ENCODE measurements around the gene TNFRSF21. TPM values are rescaled to one million over a fixed set of nuclear protein-coding genes. Genes with fewer than 3 reads are reported as not detected.
"Not testable (repeated sequence)": the region's sequence is repeated elsewhere in the genome, so short reads cannot be mapped to it uniquely, and the experiment has no call there.

TNFRSF21 gene, protein sequence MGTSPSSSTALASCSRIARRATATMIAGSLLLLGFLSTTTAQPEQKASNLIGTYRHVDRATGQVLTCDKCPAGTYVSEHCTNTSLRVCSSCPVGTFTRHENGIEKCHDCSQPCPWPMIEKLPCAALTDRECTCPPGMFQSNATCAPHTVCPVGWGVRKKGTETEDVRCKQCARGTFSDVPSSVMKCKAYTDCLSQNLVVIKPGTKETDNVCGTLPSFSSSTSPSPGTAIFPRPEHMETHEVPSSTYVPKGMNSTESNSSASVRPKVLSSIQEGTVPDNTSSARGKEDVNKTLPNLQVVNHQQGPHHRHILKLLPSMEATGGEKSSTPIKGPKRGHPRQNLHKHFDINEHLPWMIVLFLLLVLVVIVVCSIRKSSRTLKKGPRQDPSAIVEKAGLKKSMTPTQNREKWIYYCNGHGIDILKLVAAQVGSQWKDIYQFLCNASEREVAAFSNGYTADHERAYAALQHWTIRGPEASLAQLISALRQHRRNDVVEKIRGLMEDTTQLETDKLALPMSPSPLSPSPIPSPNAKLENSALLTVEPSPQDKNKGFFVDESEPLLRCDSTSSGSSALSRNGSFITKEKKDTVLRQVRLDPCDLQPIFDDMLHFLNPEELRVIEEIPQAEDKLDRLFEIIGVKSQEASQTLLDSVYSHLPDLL
- 13.7 TPM for polyA plus RNA-seq (ENCODE audit: insufficient read length)

DNA sequence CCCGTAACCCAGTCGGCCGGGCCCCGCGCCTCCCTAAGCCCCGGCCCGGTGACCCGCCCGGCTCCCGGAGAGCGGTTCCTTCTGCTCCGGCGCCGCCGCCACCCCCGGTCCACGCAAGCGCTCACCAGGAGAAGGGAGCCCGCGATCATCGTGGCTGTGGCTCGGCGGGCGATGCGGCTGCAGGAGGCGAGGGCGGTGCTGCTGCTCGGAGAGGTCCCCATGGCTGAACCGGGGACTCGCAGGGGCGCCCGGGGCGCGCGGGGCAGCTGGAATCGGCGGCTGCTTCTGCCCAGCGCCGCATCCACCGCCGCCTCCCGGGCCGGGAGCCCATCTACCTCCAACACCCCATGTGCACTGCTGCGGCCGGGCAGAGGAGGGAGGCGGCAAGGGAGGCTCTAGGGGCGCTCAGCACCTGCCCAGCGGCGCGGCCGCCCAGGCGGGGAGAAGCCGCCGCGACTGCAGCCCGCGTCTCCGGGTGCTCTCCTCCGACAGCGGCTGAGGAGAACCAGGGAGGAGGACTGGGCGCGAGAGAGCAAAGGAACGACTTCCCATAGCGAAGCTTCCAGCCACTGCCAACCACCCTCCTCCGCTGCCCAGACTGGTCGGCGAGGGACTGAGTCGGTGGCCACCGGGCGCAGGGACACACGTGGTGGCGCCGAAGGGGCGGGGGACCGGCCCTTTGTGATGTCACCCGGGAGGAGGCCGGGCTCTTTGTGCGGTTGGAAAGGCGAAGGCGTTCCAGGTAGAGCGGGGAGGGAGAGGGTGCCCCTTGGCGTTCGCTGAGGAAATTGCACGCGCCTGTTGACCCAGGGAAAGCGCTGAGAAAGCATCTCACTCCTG lies at the start of gene TNFRSF21:
TNFRSF21 (minus strand) TSS at position 615 of the 840 bp plus-strand sequence; CDS start at position 221, 394 bp downstream.
- peak; percentile 76 for DNase-seq (ENCODE audit: low read depth)

DNA sequence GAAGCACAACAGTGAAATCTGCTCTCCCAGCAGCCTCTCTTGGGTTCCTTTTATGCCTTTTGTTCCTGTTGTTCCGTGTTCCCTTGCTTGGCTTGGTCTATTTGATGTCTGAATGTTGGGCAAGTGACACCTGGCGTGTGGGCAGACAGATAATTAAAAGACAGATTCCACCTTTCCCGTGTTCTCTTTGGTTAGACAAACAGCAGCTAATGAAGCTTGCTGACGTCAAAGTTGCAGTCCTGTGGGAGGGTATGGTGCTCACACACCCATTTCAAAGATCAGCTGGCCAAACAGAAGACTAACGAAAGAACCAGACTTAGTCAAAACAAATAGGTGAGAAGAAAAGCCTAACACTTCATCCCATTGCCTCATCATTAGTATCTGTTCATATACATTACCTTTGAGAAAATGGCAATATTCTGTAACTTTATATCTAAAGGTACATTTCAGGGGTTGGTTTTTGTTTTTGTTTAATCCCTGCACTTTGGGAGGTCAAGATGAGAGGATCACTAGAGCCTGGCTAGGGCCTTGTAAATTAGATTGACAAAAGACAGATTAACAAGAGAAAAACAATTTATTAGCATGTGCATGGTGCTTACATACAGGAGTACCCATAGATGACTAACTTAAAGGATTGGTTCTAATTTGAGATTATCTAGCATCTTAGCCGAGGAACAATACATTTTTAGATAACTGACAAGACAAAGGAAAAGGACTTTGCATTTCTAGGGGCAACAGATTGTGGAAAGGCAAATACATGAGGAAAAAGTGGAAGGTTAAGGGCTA lies 48.9 kb upstream of the TNFRSF21 start:
- no peak for DNase-seq (ENCODE audit: low read depth)

DNA sequence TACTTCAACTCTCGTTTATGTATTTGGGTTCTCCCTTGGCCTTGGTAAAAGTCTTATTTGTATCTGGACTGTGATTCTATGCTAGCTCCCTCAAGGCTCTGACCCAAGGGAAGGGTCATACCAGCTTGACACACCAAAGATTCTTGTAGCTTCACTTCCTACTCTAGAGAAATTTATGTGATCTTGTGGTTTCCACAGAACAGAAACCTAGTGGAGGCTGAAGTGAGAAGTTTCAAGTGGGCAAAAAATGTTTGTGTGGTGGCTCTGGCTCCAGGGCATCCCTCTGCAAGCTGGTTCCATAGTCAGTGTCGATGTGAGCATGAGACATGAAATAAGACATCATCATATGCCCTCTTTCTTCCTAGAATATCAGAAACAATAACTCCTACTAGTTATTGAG lies 48.1 kb upstream of the TNFRSF21 start:
- no peak for DNase-seq (ENCODE audit: low read depth)

DNA sequence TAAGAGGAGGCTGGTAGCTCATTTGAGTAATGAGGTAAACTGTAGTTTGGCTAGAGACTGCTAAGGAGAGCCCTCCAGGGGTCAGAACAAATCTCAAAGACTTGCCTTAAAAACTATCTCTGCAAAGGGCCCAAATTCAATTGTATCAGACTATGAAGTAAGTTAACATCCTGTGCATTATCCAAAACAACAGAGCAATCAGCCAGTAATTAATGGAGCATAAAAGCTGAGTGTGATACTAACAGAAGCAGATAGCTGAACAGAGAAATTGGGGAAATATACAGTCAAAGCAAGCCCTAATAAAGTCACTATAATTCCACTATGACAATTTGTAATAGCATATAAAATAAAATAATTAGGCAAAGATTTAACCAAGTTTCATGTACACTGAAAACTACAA lies 45.8 kb upstream of the TNFRSF21 start:
- no peak for DNase-seq (ENCODE audit: low read depth)

DNA sequence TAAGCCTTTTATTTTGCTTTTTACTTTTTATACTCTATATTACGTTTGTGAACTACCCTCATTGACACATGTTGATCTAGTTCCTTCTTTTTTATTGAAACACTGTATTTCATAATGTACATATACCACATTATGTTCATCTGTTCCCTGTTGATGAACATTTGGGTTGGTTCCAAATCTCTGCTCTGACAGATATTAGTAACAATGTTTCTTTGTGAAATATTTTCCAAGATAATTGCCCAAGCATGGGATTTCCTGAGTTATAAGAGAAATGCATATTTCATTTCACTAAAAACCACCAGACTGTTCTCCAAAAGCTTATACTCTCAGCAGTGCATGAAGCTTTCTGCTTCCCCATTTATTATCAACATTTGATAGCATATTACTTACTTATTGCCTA lies 44.2 kb upstream of the TNFRSF21 start:
- DNase-seq (ENCODE audit: low read depth), result no peak

DNA sequence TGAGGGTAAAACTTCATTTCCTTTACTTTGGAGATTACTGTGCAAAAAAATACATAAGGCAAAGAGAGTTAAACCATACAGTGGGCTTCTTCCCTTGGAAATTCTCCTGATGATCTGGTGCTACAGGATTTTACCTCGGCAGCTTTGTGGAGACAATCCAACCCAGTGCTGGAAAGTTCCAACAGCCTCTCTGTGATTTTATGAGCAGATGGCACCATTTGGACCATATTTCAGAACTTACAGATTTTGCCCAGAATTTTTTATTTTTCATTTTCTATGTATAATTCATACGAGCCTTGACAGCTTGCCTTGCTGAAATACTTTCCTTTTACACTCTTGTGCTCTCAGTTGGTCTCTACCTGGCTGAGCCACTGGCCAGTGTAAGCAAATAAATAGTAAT lies 43.3 kb upstream of the TNFRSF21 start:
- DNase-seq (ENCODE audit: low read depth), result no peak

DNA sequence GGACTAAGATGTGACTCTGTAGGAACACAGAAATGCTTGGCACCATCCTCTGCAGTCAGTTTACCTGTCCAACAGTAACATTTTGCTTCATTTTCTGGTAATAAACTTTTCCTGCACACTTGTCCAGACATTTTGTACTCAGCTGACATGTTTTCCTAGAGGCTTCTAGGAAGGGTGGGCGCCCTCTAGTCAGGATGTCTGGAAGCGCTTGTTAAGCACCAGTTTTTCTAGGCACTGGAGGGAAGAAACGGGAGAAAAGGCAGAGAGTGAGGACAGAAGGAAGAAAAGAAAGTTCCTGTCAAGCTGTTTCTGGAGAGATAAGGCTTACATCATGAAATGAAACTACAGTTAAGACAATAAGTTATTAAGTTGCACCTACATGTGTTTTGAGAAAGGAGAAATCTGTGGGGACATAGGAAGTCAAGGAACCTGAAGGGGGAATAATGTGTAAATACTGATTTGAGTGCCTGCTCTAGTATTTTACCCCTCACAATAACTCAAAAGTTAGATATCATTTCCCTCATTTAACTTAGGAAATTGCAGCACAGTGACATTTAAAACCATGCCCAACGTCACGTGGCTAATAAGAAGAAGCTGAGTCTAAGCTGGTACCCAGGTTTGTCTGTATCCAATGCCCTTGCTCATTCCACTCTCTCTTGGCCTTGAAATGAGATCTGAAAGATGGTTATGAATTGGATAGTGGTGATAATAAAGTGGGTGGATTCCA lies 42.7 kb upstream of the TNFRSF21 start:
- no peak for DNase-seq (ENCODE audit: low read depth)

DNA sequence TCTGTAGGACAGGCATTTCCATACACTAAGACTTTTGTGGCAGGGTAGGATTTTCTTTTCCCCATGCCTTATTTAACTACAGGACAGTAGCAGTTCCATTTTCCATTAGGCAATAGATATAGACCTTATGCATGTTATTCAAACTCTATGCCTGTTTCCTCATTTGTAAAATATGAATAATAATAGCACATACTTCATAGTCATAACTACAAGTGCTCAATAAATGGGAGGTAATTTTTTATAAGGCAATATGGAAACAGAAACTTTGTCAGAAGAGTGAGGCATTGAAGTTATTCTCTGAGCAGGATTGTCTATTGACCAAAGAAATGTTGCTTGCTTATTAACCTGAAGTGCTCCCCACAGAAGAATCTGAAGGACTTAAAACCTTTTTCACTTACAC lies 41.9 kb upstream of the TNFRSF21 start:
- DNase-seq (ENCODE audit: low read depth), result no peak

DNA sequence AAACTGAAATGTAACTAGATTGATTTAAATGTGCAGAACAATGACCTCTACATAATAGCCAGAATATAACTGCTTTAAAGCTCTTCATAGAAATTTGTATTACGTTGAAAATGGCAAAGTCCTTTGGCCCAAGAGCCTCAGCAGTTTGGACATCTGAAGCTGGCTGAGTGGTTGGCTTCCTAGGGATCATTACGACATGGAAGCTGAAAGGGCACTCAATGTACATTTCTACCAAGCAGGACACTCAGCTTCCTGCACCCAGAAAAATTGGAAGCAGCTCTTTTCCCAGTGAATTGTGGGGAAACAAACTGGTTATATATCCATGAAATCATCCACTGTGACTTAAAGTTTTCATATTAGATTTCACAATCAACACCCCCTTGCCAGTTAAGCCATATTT lies 40.2 kb upstream of the TNFRSF21 start:
- DNase-seq (ENCODE audit: low read depth), result no peak

DNA sequence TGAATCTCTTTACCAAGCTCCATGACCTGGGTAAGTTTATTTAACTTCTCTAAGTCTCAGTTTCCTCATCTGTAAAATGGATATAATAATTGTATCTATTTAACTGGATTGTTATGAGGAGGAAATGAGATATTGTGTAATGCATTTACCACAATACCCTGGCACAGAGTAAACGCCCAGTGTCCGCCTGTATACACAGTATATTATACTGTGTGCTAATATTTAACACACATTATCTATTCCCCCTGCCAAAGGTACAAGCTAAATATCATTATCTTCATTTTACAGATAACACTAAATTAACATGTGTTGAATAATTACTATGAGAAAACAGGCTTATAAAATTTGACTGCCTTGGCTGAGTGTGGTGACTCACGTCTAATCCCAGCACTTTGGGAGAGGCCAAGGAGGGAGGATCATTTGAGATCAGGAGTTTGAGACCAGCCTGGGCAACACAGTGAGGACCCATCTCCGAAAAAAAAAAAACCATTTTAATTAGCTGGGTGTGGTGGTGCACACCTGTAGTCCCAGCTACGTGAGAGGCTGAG lies 38.7 kb upstream of the TNFRSF21 start:
- DNase-seq (ENCODE audit: low read depth), result no peak

DNA sequence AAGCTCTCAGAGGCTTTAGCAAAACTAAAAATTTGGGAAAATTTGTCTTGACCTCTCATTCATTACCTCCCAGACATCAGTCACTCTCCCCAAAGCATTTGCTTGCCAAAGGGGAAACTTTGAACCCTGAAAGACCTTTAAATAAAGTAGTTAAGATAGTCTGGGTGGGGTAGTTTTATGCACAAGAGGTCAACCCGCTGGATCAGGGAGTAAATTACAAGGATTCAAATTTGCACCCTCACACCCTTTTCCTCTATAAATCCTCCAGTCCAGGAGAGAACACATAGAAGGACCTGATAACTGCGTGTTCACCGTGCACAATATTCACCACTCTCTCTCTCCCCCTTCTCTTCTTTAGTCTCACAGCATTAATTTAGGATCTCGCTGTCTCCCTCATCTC lies 36.1 kb upstream of the TNFRSF21 start:
- DNase-seq (ENCODE audit: low read depth), result no peak

DNA sequence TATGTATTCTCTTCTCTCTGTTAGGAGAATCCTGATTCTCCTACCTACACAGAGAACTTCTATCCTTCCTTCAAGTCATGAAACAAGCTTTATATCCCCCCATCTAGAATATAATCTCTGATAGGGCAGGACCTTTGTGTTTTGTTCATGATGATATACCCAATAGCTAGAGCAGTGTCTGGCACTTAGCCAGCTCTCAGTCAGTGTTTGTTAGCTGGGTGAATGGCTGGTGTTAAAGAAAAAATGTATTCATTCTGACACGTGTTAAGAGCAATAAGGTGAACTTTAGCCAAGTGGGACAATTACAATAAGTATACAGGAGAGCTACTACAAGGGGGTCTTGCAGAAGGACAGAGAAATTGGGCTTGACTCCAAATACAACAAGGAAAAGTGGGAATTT lies 34.3 kb upstream of the TNFRSF21 start:
- DNase-seq (ENCODE audit: low read depth), result no peak

DNA sequence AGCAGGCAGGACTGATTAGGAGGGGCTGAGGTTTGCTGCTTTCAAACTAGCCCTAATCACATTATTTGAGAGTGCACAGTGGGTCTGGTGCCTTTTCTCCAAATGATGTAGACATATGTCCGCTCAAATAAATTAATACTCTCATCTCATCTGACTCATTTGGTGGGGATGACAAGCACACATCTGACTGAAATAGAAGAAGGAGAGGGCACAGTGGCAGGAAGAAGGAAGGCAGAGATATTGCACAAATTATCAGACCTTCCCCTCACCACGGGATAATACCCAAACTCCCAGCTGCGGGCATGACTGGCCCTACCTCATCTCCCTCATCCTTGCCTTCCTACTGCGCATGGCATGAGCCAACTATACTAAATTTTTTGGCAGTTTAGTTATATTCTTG lies 33.9 kb upstream of the TNFRSF21 start:
- DNase-seq (ENCODE audit: low read depth), result no peak

DNA sequence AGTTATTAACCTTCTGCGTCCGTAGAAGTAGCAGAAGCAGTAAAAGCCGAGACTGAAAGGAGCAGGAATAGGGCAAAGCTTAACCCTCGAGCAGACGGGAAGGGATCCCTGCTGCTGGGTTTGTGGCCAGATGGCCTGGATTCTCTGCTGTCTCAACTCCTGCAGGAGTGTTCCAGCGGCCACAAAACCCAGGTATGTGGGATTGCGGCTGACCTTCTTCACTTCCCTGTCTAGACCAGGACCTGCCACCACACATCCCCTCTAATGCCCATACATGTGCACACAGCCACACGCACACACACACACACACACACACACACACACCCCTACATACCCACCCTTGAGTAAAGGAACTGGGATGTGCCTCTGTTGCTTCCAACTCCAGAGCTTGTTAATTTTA lies 33.1 kb upstream of the TNFRSF21 start:
- DNase-seq (ENCODE audit: low read depth), result no peak

DNA sequence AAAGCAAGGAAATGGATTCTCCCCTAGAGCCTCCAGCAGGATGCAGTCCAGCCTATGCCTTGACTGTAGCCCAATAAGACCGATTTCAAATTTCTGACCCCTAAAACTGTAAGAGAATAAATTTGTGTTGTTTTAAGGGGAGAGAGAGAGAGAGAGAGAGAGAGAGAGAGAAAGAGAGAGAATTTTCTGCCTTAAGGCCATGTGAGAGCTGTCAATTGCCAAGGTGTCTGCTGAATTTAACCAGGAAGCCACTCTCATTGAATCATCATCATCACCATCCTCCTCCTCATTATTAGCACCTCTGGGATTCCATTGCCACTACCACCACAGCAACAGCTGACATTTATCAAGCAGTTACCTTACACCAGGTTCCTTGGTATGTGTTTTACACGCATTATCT lies 27.8 kb upstream of the TNFRSF21 start:
- DNase-seq (ENCODE audit: low read depth), result no peak

DNA sequence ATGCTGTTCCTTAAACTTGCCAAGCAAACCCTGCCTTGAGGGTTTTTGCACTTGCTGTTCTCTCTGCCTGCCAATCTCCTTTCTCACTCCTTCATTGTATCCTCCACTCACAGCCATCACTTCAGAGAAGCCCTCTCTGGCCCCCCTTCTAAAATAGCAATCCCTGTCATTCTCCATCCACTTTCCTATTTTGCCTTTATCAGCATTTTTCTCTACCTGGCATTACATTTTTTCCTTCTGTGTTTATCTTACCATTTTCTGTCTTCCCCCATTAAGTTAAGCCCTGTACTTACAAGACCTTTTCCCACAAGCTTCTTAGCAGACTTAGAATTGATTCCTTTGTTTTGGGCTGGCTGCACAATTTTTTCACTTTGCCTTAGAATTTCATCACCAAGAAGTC lies 26.6 kb upstream of the TNFRSF21 start:
- no peak for DNase-seq (ENCODE audit: low read depth)

DNA sequence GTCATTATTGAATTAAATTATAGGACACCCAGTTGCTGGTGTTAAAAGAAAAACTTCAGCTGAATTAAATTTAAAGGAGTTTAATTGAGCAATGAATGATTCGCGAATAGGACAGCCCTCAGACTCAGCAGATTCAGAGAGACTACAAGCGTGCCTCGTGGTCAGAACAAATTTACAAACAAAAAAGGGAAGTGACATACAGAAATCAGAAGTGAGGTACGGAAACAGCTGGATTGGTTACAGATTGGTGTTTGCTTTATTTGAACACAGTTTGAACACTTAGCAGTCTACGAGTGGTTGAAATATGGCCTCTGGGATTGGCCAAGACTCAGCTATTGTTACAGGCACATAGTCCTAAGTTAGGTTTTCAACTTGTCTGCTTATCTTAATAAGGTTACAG lies 25.8 kb upstream of the TNFRSF21 start:
- no peak for DNase-seq (ENCODE audit: low read depth)

DNA sequence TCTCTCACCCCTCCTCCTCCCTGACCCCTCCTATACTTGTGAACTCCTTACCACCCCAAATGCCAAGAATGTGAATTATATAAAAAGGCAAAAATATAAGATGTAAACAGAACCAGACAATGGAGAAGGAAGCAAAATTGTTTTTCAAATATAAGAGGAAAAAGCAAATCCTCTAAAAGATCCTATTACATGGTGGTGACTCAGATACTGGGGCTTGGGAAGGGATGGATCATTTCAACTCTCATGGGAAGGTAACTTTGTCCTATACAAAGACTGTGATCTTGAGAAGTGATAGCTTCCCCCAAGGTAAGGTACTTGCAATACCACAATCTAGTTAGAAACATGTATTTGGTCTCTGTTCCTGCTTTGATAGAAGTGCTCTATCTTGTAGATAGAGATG lies 24.6 kb upstream of the TNFRSF21 start:
- DNase-seq (ENCODE audit: low read depth), result no peak

DNA sequence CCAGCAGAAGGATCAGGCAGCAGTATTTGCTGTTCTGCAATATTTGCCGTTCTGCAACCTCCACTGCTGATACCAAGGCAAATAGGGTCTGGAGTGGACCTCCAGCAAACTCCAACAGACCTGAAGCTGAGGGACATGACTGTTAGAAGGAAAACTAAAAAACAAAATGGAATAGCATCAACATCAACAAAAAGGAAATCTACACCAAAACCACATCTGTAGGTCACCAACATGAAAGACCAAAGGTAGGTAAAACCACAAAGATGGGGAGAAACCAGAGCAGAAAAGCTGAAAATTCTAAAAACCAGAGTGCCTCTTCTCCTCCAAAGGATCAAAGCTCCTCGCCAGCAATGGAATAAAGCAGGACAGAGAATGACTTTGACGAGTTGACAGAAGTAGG lies 18.9 kb upstream of the TNFRSF21 start:
- DNase-seq (ENCODE audit: low read depth), result not testable (repeated sequence)

DNA sequence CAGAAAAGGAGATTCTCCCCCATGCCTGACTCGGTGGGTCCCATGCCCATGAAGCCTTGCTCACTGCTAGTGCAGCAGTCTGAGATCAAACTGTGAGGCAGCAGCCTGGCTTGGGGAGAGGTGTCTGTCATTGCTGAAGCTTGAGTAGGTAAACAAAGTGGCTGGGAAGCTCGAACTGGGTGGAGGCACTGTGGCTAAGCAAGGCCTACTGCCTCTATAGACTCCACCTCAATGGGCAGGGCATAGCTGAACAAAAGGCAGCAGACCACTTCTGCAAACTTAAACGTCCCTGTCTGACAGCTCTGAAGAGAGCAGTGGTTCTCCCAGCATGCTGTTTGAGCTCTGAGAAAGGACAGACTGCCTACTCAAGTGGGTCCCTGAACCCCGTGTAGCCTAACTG lies 18.4 kb upstream of the TNFRSF21 start:
- not testable (repeated sequence) for DNase-seq (ENCODE audit: low read depth)

DNA sequence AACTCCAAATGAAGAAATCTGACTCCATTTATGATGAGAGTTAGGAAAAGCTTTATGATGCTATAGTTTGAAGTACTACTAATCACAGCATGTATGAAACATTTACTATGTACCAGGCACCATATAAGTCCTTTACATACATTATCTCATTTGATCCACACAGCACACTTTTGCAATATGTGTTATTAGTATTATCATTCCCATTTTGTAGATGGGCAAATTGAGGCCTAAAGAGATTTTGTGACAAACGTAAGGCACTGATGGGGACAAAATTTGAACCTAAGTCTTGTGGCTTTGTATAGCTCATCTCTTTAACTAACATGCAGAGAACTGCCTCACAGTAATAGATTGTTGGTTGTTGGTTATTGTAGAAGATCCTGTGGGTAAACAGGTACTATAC lies 14.2 kb upstream of the TNFRSF21 start:
- DNase-seq (ENCODE audit: low read depth), result no peak
